H9 (cell line): ENCODE results near the gene SEMA3C. TPM values are rescaled to one million over a fixed set of nuclear protein-coding genes. Genes with fewer than 3 reads are reported as not detected.

Source experiments
- DNase-seq: peaks from one replicate; pipeline ENCODE4 v3.0.0-alpha.2; 2017
- H2AFZ ChIP-seq: one replicate; pipeline ENCODE4 v1.6.1; 2013; ENCODE audit warnings: mild to moderate bottlenecking, low read length, control low read depth, moderate library complexity
- H2AK5ac ChIP-seq: 2 replicates; pipeline ENCODE4 v1.6.1; 2013; ENCODE audit warnings: low read length, control low read depth, mixed read lengths; ENCODE audit not compliant: insufficient read length
- H2BK120ac ChIP-seq: one replicate; pipeline ENCODE4 v1.6.1; 2013; ENCODE audit warnings: low read depth, mild to moderate bottlenecking, low read length, control low read depth, inconsistent platforms; ENCODE audit not compliant: poor library complexity, severe bottlenecking
- H2BK12ac ChIP-seq: 2 replicates; pipeline ENCODE4 v1.6.1; 2013; ENCODE audit warnings: low read length, control low read depth, mixed read lengths, low read depth; ENCODE audit not compliant: insufficient read length
- H2BK15ac ChIP-seq: 2 replicates; pipeline ENCODE4 v1.6.1; 2013; ENCODE audit warnings: low read depth, low read length, control low read depth
- H2BK20ac ChIP-seq: one replicate; pipeline ENCODE4 v1.6.1; 2013; ENCODE audit warnings: low read depth, mild to moderate bottlenecking, low read length, control low read depth, inconsistent platforms; ENCODE audit not compliant: poor library complexity, severe bottlenecking
- H2BK5ac ChIP-seq: 2 replicates; pipeline ENCODE4 v1.6.1; 2013; ENCODE audit warnings: low read length, control low read depth, mixed read lengths; ENCODE audit not compliant: insufficient read length
- H3K14ac ChIP-seq: 2 replicates; pipeline ENCODE4 v1.6.1; 2013; ENCODE audit warnings: low read length, control low read depth; ENCODE audit not compliant: insufficient read depth
- H3K18ac ChIP-seq: 2 replicates; pipeline ENCODE4 v1.6.1; 2013; ENCODE audit warnings: low read depth, mild to moderate bottlenecking, mixed read lengths, low read length, control low read depth; ENCODE audit not compliant: insufficient read length
- H3K23ac ChIP-seq: 2 replicates; pipeline ENCODE4 v1.6.1; 2013; ENCODE audit warnings: low read length, control low read depth, mixed read lengths, low read depth; ENCODE audit not compliant: insufficient read length
- H3K23me2 ChIP-seq: 2 replicates; pipeline ENCODE4 v1.6.1; 2013; ENCODE audit warnings: low read depth, mild to moderate bottlenecking, mixed read lengths, low read length, control low read depth; ENCODE audit not compliant: insufficient read length, poor library complexity, severe bottlenecking
- H3K27ac ChIP-seq: 2 replicates; pipeline ENCODE4 v1.5.1; 2013; ENCODE audit warnings: low read length, control low read depth, mixed read lengths, low read depth; ENCODE audit not compliant: insufficient read length
- H3K27me3 ChIP-seq: 2 replicates; pipeline ENCODE4 v1.6.1; 2013; ENCODE audit warnings: low read length, control low read depth, inconsistent platforms; ENCODE audit not compliant: insufficient read depth
- H3K4ac ChIP-seq: 2 replicates; pipeline ENCODE4 v1.6.1; 2013; ENCODE audit warnings: low read depth, mild to moderate bottlenecking, control low read depth, inconsistent platforms, low read length, moderate library complexity
- H3K4me1 ChIP-seq: 2 replicates; pipeline ENCODE4 v1.6.1; 2013; ENCODE audit warnings: low read length, control low read depth, inconsistent platforms; ENCODE audit not compliant: insufficient read depth
- H3K4me2 ChIP-seq: 2 replicates; pipeline ENCODE4 v1.6.1; 2013; ENCODE audit warnings: low read length, control low read depth, mixed read lengths; ENCODE audit not compliant: insufficient read length, insufficient read depth
- H3K56ac ChIP-seq: 2 replicates; pipeline ENCODE4 v1.6.1; 2013; ENCODE audit warnings: low read depth, mild to moderate bottlenecking, mixed read lengths, low read length, control low read depth; ENCODE audit not compliant: insufficient read length
- H3K79me1 ChIP-seq: 2 replicates; pipeline ENCODE4 v1.6.1; 2013; ENCODE audit warnings: low read depth, mild to moderate bottlenecking, moderate library complexity, low read length, control low read depth, inconsistent platforms; ENCODE audit not compliant: insufficient read depth, poor library complexity, severe bottlenecking
- H3K79me2 ChIP-seq: 2 replicates; pipeline ENCODE4 v1.6.1; 2013; ENCODE audit warnings: low read length, control low read depth, inconsistent platforms; ENCODE audit not compliant: insufficient read depth
- H3K9ac ChIP-seq: 2 replicates; pipeline ENCODE4 v1.6.1; 2013; ENCODE audit warnings: low read length, control low read depth, mixed read lengths; ENCODE audit not compliant: insufficient read length; ENCODE audit errors: extremely low read depth
- H3K9me3 ChIP-seq: one replicate; pipeline ENCODE4 v1.6.1; 2013; ENCODE audit warnings: low read depth, low read length, inconsistent platforms; ENCODE audit not compliant: control insufficient read depth
- H3T11ph ChIP-seq: one replicate; pipeline ENCODE4 v1.6.1; 2013; ENCODE audit warnings: mild to moderate bottlenecking, low read length, control low read depth, inconsistent platforms
- H4K20me1 ChIP-seq: one replicate; pipeline ENCODE4 v1.6.1; 2013; ENCODE audit not compliant: control insufficient read depth, insufficient read length, insufficient read depth
- H4K5ac ChIP-seq: 2 replicates; pipeline ENCODE4 v1.6.1; 2013; ENCODE audit warnings: low read depth, mild to moderate bottlenecking, mixed read lengths, low read length, control low read depth; ENCODE audit not compliant: insufficient read length
- H4K8ac ChIP-seq: replicated peaks from 2 replicates; pipeline ENCODE4 v1.6.1; 2013; ENCODE audit warnings: low read length, control low read depth, mixed read lengths, low read depth; ENCODE audit not compliant: insufficient read length
- H4K91ac ChIP-seq: 2 replicates; pipeline ENCODE4 v1.6.1; 2013; ENCODE audit warnings: low read depth, mild to moderate bottlenecking, moderate library complexity, mixed read lengths, low read length, control low read depth; ENCODE audit not compliant: insufficient read length
- H3K27ac Mint-ChIP-seq, 3 experiments: 2 replicates in 2 of 3; 3 replicates in 1 of 3; pipeline ENCODE4 v1.8.0; 2020 to 2021; ENCODE audit warnings: mixed read lengths in 3 of 3, mild to moderate bottlenecking in 1 of 3, moderate library complexity in 1 of 3
- H3K27me3 Mint-ChIP-seq: 2 replicates; pipeline ENCODE4 v1.8.0; 2021; ENCODE audit warnings: low read depth, mild to moderate bottlenecking, moderate library complexity, mixed read lengths
- H3K36me3 Mint-ChIP-seq, 3 experiments: 2 replicates in 2 of 3; 3 replicates in 1 of 3; pipeline ENCODE4 v1.8.0; 2020 to 2021; ENCODE audit warnings: low read depth in 3 of 3, mixed read lengths in 3 of 3; ENCODE audit not compliant: insufficient read depth in 1 of 3
- H3K4me1 Mint-ChIP-seq, 2 experiments: 2 replicates each; pipeline ENCODE4 v1.8.0; 2020; ENCODE audit warnings: mixed read lengths in 2 of 2
- H3K4me3 Mint-ChIP-seq, 2 experiments: 2 replicates in 1 of 2; 3 replicates in 1 of 2; pipeline ENCODE4 v1.8.0; 2020 to 2021; ENCODE audit warnings: mild to moderate bottlenecking in 2 of 2, mixed read lengths in 2 of 2, moderate library complexity in 1 of 2
- H3K9me3 Mint-ChIP-seq, 2 experiments: 2 replicates in 1 of 2; 3 replicates in 1 of 2; pipeline ENCODE4 v1.8.0; 2020; ENCODE audit warnings: mild to moderate bottlenecking in 2 of 2, mixed read lengths in 2 of 2, moderate library complexity in 1 of 2
- CTCF ChIP-seq: fragments of 200-600 bp; sonication (generic); conservative IDR thresholded peaks from 3 replicates; pipeline ENCODE4 v1.8.0; 2021; ENCODE audit warnings: antibody characterized with exemption, mild to moderate bottlenecking
- WGBS: extraction: QIAGEN DNeasy Blood & Tissue Kit; methylation state at CpG from one replicate; pipeline ENCODE4 v1.1.7; 2013; ENCODE audit warnings: missing lambda C conversion rate, low lambda C conversion rate, mixed read lengths; ENCODE audit not compliant: insufficient read length; ENCODE audit errors: extremely low coverage; 5-methylcytosine and 5-hydroxymethylcytosine counted together
- total RNA-seq: library from RNA; stranded (reverse); gene quantifications from 2 replicates; pipeline ENCODE4 v1.2.1, GENCODE V29; 2021

SEMA3C gene
- total RNA-seq, 1 experiment from 2014 or later, result 1.6 TPM

- Histone ChIP-seq H3K27ac (no peak overlapping the region), H4K91ac (no peak overlapping the region), H3K4me2 (no peak overlapping the region), H2BK120ac (no peak overlapping the region), H4K8ac (no peak overlapping the region), H3K9me3 (no peaks in the 10 kb centered on the region), H2AK5ac (no peak overlapping the region), H3K23me2 (no peaks in the 10 kb centered on the region), H3T11ph (no peak overlapping the region), H3K27me3 (no peaks in the 10 kb centered on the region), H3K18ac (no peak overlapping the region), H3K14ac (peak overlapping the region; percentile 71; the same call in 1 of the 2 replicates), H2AFZ (no peak overlapping the region), H3K23ac (no peak overlapping the region), H2BK12ac (no peak overlapping the region), H3K4me1 (no peaks in the 10 kb centered on the region), H4K5ac (no peak overlapping the region), H4K20me1 (no peaks in the 10 kb centered on the region), H3K56ac (no peak overlapping the region), H2BK5ac (no peak overlapping the region), H3K9ac (no peak overlapping the region), H3K79me1 (no peaks in the 10 kb centered on the region), H3K4ac (no peak overlapping the region), H3K79me2 (no peaks in the 10 kb centered on the region), H2BK15ac (no peak overlapping the region), H2BK20ac (no peak overlapping the region)
- WGBS, result no CpG with 5 or more reads among the region's 3 CpGs
- Mint-ChIP-seq H3K36me3 (no peaks in the 10 kb centered on the region), H3K9me3 (no peaks in the 10 kb centered on the region), H3K27ac (peak overlapping the region in 1 of 3 experiments; percentile 91; a peak in 3 of 7 replicates), H3K4me1 (peaks cover 5 to 7% of the 10 kb centered on the region in 2 experiments; a peak in 2 of 4 replicates), H3K4me3 (no peak overlapping the region), H3K27me3 (no peaks in the 10 kb centered on the region)
- TF ChIP-seq CTCF, result no peak
- DNase-seq, result no peak
Observed at GRCh38 chr7:80830584-80831285, 88.1 kb downstream of the SEMA3C start.
